Adipose tissue (tissue), 3 donors: ENCODE data around the gene UBL7. TPM values are rescaled to one million over a fixed set of nuclear protein-coding genes. Genes with fewer than 3 reads are reported as not detected.
"Not testable (repeated sequence)": the region's sequence is repeated elsewhere in the genome, so short reads cannot be mapped to it uniquely, and the experiment has no call there.

Experiments
- H3K27ac ChIP-seq: one replicate; pipeline ENCODE4 v1.5.1; 2013; ENCODE audit warnings: low read depth, low read length
- WGBS, 3 donors: extraction: QIAGEN DNeasy Blood & Tissue Kit; methylation state at CpG; one replicate each; pipeline ENCODE4 v1.1.7; 2013; 5-methylcytosine and 5-hydroxymethylcytosine counted together
- polyA plus RNA-seq, 3 donors: library from polyadenylated mRNA; stranded (reverse); fragments of 200-250 nt; gene quantifications; one replicate each; pipeline ENCODE4 v1.2.3, GENCODE V29; 2013
- donor health status: healthy with polysubstance abuse.
- donor health status: Bipolar disorder and iron deficiency.
- donor health status: healthy.

UBL7 gene
- polyA plus RNA-seq, 3 donors: 26.7 to 33.9 (median 31.9) TPM

GRCh38 chr15:74466570-74466969 lies 5.6 kb upstream of the UBL7 start:
- H3K27ac ChIP-seq: no peak overlapping the region
- WGBS, 3 donors: 98 to 100% (median 100%) methylated on average over 1 of the region's 1 CpG

GRCh38 chr15:74464897-74465296 lies 3.9 kb upstream of the UBL7 start:
- WGBS, 3 donors: 93 to 97% (median 97%) methylated on average over 2 of the region's 2 CpGs
- H3K27ac ChIP-seq: no peak overlapping the region

- no peak overlapping the region for H3K27ac ChIP-seq
- WGBS, 3 donors: 47 to 67% (median 64%) methylated on average over 2 of the region's 2 CpGs
Measured at GRCh38 chr15:74464216-74464615, 3.3 kb upstream of the UBL7 start.

GRCh38 chr15:74463634-74464033 lies 2.7 kb upstream of the UBL7 start:
- no peak overlapping the region for H3K27ac ChIP-seq

- 30 to 51% (median 40%) methylated on average over 8 of the region's 8 CpGs for WGBS, 3 donors
Measured at GRCh38 chr15:74461847-74462511, 1.0 kb upstream of the UBL7 start.

GRCh38 chr15:74460298-74460697 lies 662 bp downstream of the UBL7 start:
- WGBS, 3 donors: 37 to 44% (median 44%) methylated on average over 2 of the region's 2 CpGs
- no peak overlapping the region for H3K27ac ChIP-seq

More at GRCh38 chr15:74461847-74462511, 1.0 kb upstream of the UBL7 start:
- H3K27ac ChIP-seq: no peak overlapping the region

- WGBS, 3 donors: 92 to 95% (median 94%) methylated on average over 11 to 14 of the region's 14 CpGs
- H3K27ac ChIP-seq: not testable (repeated sequence)
Measured at GRCh38 chr15:74459798-74460197, 1.2 kb downstream of the UBL7 start.

GRCh38 chr15:74458473-74458872 lies 2.5 kb downstream of the UBL7 start:
- no peak overlapping the region for H3K27ac ChIP-seq
- 81 to 96% (median 82%) methylated on average over 3 of the region's 3 CpGs for WGBS, 3 donors

GRCh38 chr15:74457036-74457435 lies 3.9 kb downstream of the UBL7 start:
- not testable (repeated sequence) for H3K27ac ChIP-seq
- 96 to 97% (median 96%) methylated on average over 10 of the region's 10 CpGs for WGBS, 3 donors

- H3K27ac ChIP-seq: no peak overlapping the region
Measured at GRCh38 chr15:74454764-74455500, 6.0 kb downstream of the UBL7 start.

- 81 to 86% (median 85%) methylated on average over 13 of the region's 13 CpGs for WGBS, 3 donors
- no peak overlapping the region for H3K27ac ChIP-seq
Measured at GRCh38 chr15:74453925-74454763, 6.8 kb downstream of the UBL7 start.

GRCh38 chr15:74451861-74452835 lies 8.8 kb downstream of the UBL7 start:
- no peak overlapping the region for H3K27ac ChIP-seq
- WGBS, 3 donors: 78 to 84% (median 80%) methylated on average over 16 of the region's 16 CpGs

GRCh38 chr15:74451322-74451721 lies 9.6 kb downstream of the UBL7 start:
- H3K27ac ChIP-seq: no peak overlapping the region
- WGBS, 3 donors: 88 to 95% (median 94%) methylated on average over 2 of the region's 2 CpGs

GRCh38 chr15:74449643-74450205 lies 11.2 kb downstream of the UBL7 start:
- H3K27ac ChIP-seq: no peak overlapping the region
- 91 to 92% (median 92%) methylated on average over 12 of the region's 12 CpGs for WGBS, 3 donors

GRCh38 chr15:74449095-74449494 lies 11.9 kb downstream of the UBL7 start:
- no peak overlapping the region for H3K27ac ChIP-seq
- 82 to 92% (median 90%) methylated on average over 7 of the region's 7 CpGs for WGBS, 3 donors

GRCh38 chr15:74445816-74446763 lies 14.9 kb downstream of the UBL7 start:
- 88 to 91% (median 91%) methylated on average over 9 of the region's 9 CpGs for WGBS, 3 donors
- no peak overlapping the region for H3K27ac ChIP-seq
